ENCODE data around the gene MRPL40.
A peak's percentile ranks its signal among the peaks of the same experiment; 100 is the strongest.
"Not testable (repeated sequence)": the region's sequence is repeated elsewhere in the genome, so short reads cannot be mapped to it uniquely, and the experiment has no call there.

Gene MRPL40

GRCh38 chr22:19442166-19442565 is 9.8 kb downstream of the MRPL40 start:
- no peak for DNase-seq

- no peak for DNase-seq
Measured at GRCh38 chr22:19443544-19444211, 11.3 kb downstream of the MRPL40 start.

GRCh38 chr22:19445279-19445982 is 13.1 kb downstream of the MRPL40 start:
- not testable (repeated sequence) for DNase-seq

GRCh38 chr22:19446603-19447329 is 14.4 kb downstream of the MRPL40 start:
- peak; percentile 32 for DNase-seq

- DNase-seq, result peak; percentile 96
Measured at GRCh38 chr22:19447330-19448075, 15.2 kb downstream of the MRPL40 start, which contains the start of gene C22orf39. Gene C22orf39, minus strand, starts transcription at chr22:19447711. Its CDS starts 23 bp downstream, at chr22:19447688.

GRCh38 chr22:19448076-19448607 is 15.8 kb downstream of the MRPL40 start:
- peak; percentile 72 for DNase-seq

GRCh38 chr22:19448739-19449421 is 16.5 kb downstream of the MRPL40 start:
- no peak for DNase-seq

- no peak for DNase-seq
Measured at GRCh38 chr22:19449422-19449767, 17.1 kb downstream of the MRPL40 start.

- no peak for DNase-seq
Measured at GRCh38 chr22:19450363-19451175, 18.2 kb downstream of the MRPL40 start.

- DNase-seq, result no peak
Measured at GRCh38 chr22:19451570-19451969, 19.2 kb downstream of the MRPL40 start.

GRCh38 chr22:19453718-19454117 is 21.4 kb downstream of the MRPL40 start:
- no peak for DNase-seq

- no peak for DNase-seq
Measured at GRCh38 chr22:19454156-19454555, 21.8 kb downstream of the MRPL40 start.

GRCh38 chr22:19455033-19455432 is 22.7 kb downstream of the MRPL40 start:
- no peak for DNase-seq

- DNase-seq, result no peak
Measured at GRCh38 chr22:19455585-19456370, 23.4 kb downstream of the MRPL40 start.

GRCh38 chr22:19456541-19456940 is 24.2 kb downstream of the MRPL40 start:
- no peak for DNase-seq

- no peak for DNase-seq
Measured at GRCh38 chr22:19457828-19458428, 25.6 kb downstream of the MRPL40 start.

GRCh38 chr22:19460036-19460435 is 27.7 kb downstream of the MRPL40 start:
- DNase-seq, result no peak

GRCh38 chr22:19461506-19461905 is 29.2 kb downstream of the MRPL40 start:
- no peak for DNase-seq

GRCh38 chr22:19463008-19463407 is 30.7 kb downstream of the MRPL40 start:
- no peak for DNase-seq

Measured in femur (tissue), 1 donor.